Measurements from ENCODE around the gene GTPBP2. TPM values are rescaled to one million over a fixed set of nuclear protein-coding genes. Genes with fewer than 3 reads are reported as not detected.

Gene GTPBP2
- total and polyA plus RNA-seq, 2 of the 13 experiments (the other 11 are each of a cell fraction or from before 2014, with no cell fraction given): 26.9 to 88.2 TPM

DNA sequence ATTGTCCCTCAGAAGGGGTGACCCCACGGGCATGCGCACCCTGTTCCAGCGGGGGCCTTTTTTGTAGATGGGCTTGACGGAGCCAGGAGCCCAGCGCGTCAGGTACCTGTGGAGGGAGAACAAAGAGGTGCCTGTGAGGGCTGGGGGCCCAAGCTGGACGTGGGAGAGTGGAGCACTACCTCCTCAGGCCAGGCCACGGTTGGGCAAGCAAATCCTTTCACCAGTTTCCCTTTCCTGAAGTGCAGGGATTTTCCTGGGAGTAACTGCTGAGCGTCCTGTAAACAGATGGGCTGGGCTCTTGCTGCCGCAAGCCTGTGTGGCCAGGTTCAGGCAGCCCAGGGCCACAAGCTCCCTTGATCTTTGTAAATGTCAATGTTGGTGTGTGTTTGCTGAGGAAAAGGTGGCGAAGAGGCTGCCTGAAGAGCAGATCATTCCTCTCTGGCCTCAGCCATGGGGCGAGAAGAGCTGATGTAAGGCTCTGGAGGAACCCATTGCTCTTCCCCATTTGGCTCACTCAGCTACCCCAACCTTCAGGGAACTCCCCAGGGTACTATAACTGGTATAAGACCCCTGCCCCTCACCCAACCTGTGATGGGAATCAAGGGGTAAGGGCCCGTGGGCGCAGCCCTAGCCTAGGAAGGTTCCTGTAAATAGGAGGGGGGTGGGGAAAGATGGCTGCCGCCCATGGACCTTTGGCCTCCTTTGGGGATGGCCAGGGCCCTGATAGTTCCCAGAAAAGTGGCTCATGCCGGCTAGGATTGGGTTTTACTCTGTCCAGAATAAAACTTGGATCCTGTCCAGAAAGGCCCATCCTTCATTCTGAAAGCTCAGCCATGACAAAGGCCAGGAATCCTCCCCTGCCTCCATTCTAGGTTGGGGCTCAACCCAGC, 43.0 kb upstream of the GTPBP2 start (continued):
- peak; percentile 70; the same call in 1 of the 2 replicates for TF ChIP-seq ZKSCAN8 (CRISPR knock-in tag; IDR thresholded peaks at IDR 0.05; ENCODE audit: borderline replicate concordance)
- TF ChIP-seq FOXM1 (CRISPR knock-in tag; IDR thresholded peaks at IDR 0.05): no peak
- no peak for TF ChIP-seq HNF4G (IDR thresholded peaks at IDR 0.05; ENCODE audit: borderline replicate concordance, low read depth, low read length)
- TF ChIP-seq HNF4G (CRISPR knock-in tag; IDR thresholded peaks at IDR 0.05; ENCODE audit: borderline replicate concordance, low read depth): peak; percentile 10; the same call in 1 of the 2 replicates
- TF ChIP-seq, protein P1, sequence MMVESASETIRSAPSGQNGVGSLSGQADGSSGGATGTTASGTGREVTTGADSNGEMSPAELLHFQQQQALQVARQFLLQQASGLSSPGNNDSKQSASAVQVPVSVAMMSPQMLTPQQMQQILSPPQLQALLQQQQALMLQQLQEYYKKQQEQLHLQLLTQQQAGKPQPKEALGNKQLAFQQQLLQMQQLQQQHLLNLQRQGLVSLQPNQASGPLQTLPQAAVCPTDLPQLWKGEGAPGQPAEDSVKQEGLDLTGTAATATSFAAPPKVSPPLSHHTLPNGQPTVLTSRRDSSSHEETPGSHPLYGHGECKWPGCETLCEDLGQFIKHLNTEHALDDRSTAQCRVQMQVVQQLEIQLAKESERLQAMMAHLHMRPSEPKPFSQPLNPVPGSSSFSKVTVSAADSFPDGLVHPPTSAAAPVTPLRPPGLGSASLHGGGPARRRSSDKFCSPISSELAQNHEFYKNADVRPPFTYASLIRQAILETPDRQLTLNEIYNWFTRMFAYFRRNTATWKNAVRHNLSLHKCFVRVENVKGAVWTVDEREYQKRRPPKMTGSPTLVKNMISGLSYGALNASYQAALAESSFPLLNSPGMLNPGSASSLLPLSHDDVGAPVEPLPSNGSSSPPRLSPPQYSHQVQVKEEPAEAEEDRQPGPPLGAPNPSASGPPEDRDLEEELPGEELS (CRISPR knock-in tag; IDR thresholded peaks at IDR 0.05): peak; percentile 97
- TF ChIP-seq BHLHE40 (IDR thresholded peaks at IDR 0.05; ENCODE audit: low read length): no peak
- TF ChIP-seq FOSL1 (CRISPR knock-in tag; IDR thresholded peaks at IDR 0.05; ENCODE audit: borderline replicate concordance): no peak
- TF ChIP-seq, protein P2, sequence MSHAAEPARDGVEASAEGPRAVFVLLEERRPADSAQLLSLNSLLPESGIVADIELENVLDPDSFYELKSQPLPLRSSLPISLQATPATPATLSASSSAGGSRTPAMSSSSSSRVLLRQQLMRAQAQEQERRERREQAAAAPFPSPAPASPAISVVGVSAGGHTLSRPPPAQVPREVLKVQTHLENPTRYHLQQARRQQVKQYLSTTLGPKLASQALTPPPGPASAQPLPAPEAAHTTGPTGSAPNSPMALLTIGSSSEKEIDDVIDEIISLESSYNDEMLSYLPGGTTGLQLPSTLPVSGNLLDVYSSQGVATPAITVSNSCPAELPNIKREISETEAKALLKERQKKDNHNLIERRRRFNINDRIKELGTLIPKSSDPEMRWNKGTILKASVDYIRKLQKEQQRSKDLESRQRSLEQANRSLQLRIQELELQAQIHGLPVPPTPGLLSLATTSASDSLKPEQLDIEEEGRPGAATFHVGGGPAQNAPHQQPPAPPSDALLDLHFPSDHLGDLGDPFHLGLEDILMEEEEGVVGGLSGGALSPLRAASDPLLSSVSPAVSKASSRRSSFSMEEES (CRISPR knock-in tag; IDR thresholded peaks at IDR 0.05): 0 out of 2 replicates have a peak, but pooled peaks have one; percentile 35
- TF ChIP-seq, protein P3, sequence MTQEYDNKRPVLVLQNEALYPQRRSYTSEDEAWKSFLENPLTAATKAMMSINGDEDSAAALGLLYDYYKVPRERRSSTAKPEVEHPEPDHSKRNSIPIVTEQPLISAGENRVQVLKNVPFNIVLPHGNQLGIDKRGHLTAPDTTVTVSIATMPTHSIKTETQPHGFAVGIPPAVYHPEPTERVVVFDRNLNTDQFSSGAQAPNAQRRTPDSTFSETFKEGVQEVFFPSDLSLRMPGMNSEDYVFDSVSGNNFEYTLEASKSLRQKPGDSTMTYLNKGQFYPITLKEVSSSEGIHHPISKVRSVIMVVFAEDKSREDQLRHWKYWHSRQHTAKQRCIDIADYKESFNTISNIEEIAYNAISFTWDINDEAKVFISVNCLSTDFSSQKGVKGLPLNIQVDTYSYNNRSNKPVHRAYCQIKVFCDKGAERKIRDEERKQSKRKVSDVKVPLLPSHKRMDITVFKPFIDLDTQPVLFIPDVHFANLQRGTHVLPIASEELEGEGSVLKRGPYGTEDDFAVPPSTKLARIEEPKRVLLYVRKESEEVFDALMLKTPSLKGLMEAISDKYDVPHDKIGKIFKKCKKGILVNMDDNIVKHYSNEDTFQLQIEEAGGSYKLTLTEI (CRISPR knock-in tag; conservative IDR thresholded peaks at IDR 0.05): no peak
- no peak; the same call in 1 of the 2 replicates for TF ChIP-seq MIER2 (CRISPR knock-in tag; IDR thresholded peaks at IDR 0.05)
- TF ChIP-seq NFIC (IDR thresholded peaks at IDR 0.05; ENCODE audit: low read length): peak; percentile 71; the same call in 1 of the 2 replicates
- TF ChIP-seq ZNF816 (CRISPR knock-in tag; IDR thresholded peaks at IDR 0.05; ENCODE audit: borderline replicate concordance): no peak
- TF ChIP-seq ZNF556 (CRISPR knock-in tag; IDR thresholded peaks at IDR 0.05; ENCODE audit: borderline replicate concordance): 0 out of 2 replicates have a peak, but pooled peaks have one; percentile 25
- TF ChIP-seq, protein P4, sequence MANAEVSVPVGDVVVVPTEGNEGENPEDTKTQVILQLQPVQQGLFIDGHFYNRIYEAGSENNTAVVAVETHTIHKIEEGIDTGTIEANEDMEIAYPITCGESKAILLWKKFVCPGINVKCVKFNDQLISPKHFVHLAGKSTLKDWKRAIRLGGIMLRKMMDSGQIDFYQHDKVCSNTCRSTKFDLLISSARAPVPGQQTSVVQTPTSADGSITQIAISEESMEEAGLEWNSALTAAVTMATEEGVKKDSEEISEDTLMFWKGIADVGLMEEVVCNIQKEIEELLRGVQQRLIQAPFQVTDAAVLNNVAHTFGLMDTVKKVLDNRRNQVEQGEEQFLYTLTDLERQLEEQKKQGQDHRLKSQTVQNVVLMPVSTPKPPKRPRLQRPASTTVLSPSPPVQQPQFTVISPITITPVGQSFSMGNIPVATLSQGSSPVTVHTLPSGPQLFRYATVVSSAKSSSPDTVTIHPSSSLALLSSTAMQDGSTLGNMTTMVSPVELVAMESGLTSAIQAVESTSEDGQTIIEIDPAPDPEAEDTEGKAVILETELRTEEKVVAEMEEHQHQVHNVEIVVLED (CRISPR knock-in tag; IDR thresholded peaks at IDR 0.05; ENCODE audit: borderline replicate concordance): no peak; the same call in 1 of the 2 replicates
- no peak for TF ChIP-seq ZNF672 (CRISPR knock-in tag; IDR thresholded peaks at IDR 0.05)
- no peak for TF ChIP-seq TCF7L2 (IDR thresholded peaks at IDR 0.05; ENCODE audit: low read depth, low read length)
- peak; percentile 93 for TF ChIP-seq SALL1 (CRISPR knock-in tag; IDR thresholded peaks at IDR 0.05)
